Stimulated activated CD4-positive, alpha-beta T cell treated with anti-CD3 and anti-CD28 coated beads, Interleukin-15, amount 100 ng/mL, for 48 hours (primary cell): ENCODE data around the gene RPL7A.
"Not testable (repeated sequence)": the region's sequence is repeated elsewhere in the genome, so short reads cannot be mapped to it uniquely, and the experiment has no call there.

Experiments used
- DNase-seq, 2 donors: peaks; one replicate each; pipeline ENCODE4 v3.0.0-alpha.2; 2020; ENCODE audit warnings: low read depth in 2 of 2

RPL7A gene

DNA sequence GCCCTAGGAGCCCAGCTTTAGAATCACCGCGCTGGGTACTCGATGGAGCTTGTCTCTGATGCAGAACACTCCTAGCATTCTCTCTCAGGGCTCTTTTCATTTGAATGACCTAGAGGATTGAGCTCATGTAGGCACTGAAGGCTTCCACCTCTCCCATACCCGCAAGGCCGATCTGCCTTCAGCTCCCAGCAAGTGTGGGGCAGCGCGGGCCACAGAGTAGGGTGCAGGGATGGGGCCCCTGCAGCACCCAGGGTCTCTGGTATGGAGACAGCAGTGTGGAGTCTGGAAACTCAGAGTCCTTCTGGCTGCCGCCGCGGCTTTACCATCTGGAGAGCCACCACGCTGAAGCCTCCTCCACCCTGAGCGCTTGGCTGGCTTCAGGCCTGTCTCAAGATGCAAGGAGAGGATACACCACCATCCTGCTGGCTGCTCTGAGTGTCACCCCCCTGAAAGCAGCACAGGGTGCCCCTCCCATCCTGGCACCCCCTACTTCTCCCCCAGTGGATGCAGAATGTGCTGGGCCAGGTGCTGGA is 41.1 kb downstream of the RPL7A start:
- no peak for DNase-seq

DNA sequence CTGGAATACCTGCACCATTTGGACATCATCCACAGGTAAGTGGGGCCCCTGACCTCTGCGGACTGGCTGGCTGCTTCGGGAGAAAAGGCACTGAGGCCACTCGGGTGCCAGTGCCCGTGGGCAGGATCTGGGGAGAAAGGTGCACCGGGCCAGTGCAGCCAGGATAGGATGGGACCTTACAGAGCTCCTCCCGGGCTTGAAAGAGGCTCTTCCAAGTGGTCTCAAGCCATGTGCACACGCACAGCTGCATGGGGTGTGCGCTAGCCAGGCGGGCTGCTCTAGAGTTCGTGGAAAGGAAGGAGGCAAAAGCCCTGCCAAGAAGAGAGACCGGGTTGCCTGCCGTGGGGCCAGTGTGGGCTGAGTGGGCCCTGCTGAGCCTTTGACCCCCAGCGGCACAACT is 41.5 kb downstream of the RPL7A start:
- DNase-seq = no peak

DNA sequence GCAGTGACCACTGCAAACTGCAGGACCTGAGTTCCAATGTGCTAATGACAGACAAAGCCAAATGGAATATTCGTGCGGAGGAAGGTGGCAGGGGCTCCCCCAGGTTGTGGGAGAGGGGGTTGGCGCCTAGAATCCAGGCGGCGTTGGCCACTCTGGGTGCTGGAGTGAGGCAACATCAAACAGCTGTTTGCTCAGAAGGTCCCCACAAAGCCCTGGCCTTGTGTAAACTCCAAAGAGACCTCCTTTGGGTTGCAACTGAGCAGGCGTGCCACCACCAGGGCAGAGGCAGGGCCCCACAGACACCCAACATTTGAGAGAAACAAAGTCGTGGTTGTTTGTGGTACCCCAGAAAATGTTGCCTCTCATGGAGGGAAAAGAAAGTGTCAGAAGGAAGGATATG is 42.7 kb downstream of the RPL7A start:
- no peak for DNase-seq

DNA sequence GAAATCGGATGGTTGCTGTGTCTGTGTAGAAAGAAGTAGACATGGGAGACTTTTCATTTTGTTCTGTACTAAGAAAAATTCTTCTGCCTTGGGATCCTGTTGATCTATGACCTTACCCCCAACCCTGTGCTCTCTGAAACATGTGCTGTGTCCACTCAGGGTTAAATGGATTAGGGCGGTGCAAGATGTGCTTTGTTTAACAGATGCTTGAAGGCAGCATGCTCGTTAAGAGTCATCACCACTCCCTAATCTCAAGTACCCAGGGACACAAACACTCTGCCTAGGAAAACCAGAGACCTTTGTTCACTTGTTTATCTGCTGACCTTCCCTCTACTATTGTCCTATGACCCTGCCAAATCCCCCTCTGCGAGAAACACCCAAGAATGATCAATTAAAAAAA is 43.4 kb downstream of the RPL7A start:
- DNase-seq = not testable (repeated sequence)

DNA sequence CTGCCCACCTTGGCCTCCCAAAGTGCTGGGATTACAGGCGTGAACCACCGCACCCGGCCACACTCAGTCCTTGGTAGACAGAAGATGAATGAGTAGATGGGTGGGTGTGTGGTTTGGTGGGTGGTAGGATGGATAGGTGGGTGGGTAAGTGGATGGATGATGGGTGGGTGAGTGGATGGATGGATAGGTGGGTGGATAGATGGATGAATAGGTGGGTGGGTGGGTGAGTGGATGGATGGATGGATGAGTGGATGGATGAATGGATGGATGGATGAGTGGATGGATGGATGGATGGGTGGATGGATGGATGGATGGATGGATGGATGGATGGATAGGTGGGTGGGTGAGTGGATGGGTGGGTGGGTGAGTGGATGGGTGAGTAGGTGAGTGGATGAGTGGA is 44.3 kb downstream of the RPL7A start:
- not testable (repeated sequence) for DNase-seq

DNA sequence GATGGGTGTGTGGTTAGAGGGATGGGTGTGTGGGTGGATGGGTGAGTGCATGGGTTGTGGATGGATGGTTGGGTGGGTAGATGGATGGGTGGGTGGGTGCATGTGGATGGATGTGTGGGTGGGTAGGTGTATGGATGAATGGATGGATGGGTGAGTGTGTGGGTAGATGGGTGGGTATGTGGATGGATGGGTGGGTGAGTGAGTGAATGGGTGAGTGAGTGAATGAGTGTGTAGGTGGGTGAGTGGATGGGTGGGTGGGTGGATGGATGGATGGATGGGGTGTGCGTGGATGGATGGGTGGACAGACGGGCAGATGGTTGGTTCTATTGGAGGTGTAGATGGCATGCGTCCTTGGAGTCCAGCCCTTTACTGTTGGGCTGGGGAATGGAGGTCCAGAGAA is 45.4 kb downstream of the RPL7A start:
- DNase-seq = no peak

DNA sequence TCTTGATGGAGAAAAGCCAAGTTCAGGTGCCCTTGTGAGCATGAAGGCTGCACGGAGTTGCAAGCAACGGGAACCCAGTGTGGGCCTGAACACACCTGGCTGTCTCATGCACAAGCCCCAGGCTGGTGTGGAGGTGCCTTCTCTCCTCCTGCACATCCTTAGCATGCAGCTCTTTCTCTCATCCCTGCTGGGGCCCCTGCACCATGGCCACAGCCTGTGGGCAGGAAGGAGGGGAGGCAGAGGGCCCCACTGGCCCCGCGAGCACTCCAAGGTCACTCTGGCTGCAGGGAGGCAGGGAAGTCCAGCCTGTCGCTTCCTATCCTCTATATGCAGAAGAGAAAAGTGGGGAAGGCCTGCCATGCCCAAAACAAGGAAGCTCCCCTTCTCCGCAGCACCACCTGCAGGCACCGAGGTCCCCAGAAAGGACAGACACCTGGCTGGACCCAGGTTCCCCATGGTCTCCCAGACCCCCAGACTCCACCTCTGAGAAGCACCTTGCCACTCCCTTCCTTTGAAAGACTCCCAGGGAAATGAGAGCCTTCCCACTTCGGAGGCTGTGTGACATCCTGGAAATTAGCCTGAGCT is 46.8 kb downstream of the RPL7A start:
- no peak for DNase-seq

DNA sequence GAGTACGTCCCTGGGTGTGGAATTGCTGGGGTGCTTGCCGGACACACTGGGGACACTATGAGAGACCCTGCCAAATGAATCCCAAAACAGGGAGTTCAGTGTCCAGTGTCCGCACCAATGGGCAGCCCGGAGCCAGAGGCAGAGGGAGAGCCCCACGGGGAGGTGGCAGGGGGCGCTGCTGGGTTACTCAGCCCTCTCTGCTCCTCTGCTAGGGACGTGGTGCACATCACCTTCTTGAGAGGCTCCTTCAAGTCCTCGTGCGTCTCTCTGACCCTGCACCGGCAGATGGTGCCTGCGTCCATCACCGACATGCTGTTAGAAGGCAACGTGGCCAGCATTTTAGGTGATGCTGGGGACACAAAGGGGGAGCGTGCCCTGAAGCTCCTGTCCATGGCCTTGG is 48.9 kb downstream of the RPL7A start:
- DNase-seq = no peak

DNA sequence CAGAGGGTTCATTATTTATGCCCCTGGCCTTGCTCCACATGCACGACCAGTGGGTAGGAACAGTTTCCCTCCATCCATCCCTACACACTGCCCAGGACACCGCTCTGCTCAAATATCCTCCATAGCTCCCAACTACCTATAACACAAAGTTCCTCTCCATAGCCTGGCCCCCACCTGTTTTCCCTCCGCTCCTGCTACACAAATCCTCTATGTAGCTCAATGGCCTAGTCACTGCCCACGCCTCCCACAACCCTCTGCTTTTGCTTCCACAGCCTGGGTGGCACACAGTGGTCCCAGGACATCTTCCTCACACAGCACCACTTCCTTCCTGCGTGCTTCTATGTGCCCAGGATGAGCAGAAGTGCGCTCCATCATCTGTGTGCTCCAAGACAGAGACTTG is 49.4 kb downstream of the RPL7A start:
- DNase-seq = no peak

DNA sequence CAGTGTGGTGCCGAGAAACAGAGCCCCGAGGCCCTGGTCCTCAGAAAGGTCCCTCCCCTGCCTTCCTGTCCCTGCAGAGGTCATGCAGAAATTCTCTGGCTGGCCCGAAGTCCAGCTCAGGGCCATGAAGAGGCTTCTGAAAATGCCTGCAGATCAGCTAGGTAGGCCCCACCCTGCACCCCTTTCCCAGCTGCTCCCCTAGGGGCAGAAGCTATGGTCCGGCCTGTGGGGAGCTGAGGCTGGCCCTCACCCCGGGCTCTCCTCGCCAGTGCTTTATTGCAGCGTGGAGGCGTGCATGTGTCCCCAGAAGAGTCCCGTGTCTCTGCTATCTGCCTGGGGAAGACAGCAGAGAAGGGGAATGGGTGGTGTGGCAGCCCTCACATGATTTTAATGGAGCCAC is 49.9 kb downstream of the RPL7A start:
- no peak for DNase-seq

DNA sequence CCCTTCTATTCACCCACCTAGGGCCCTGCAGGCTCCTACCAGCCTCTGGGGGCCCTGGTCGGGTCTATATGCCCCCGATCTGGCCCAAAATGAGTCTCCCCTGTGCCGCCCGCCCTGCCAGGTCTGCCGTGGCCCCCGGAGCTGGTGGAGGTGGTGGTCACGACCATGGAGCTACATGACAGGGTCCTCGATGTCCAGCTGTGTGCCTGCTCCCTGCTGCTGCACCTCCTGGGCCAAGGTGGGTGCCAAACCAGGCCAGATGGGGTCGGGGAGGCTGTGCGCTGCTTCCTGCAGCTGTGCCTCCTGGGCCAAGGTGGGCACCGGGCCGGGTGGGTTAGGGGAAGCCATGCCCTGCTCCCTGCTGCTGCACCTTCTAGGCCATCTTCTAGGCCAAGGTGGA is 52.3 kb downstream of the RPL7A start:
- DNase-seq = no peak
